CD4-positive, alpha-beta T cell treated with Interleukin-4 for 1 hour (primary cell): ENCODE measurements around the gene ZNF575.

Source experiments
- DNase-seq, 2 donors: peaks; one replicate each; pipeline ENCODE4 v3.0.0-alpha.2; 2020 to 2022

Gene ZNF575

DNA sequence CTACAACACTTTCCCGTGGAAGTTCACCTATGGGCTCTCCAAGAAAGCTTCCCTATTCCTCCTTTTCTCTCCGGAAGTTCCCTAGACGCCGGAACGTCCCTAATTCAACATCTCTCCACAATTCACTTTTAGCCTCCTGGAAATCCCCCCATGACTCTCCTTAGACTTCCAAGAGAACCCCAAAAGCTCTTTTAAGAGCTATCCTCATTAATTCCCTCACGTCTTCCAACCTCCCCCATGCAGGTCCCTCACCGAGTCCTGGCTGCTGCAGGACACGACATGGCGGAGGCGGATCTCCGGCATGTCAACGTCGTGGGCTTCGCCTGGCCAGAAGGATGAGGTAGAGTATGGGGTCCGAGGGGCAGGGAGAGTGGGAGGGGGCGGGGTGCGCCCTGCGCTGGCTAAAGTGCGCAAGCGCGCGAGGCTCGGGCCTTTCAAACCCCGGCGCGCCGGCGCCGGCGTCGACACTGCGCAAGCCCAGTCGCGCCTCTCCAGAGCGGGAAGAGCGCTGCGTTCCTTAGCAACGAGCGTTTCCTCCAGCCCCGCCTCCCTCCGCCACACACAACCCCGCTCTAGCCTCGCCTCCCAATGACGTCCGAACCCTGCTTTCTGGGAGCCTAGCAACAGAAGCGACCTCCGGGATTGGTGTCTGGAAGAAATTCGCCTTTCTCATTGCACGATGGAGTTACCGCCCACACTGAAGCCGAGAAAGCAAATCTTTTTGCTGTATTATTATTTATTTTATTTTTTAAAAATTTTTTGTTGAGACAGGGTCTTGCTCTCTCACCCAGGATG lies 42.4 kb downstream of the ZNF575 start, which contains the start of the genes PINLYP and XRCC1:
Gene PINLYP, plus strand, starts transcription at position 646 of the 795 bp plus-strand sequence. CDS start 1,391 bp downstream, outside the sequence.
Gene XRCC1, minus strand, starts transcription at position 372 of the 795 bp plus-strand sequence. Its CDS starts 69 bp downstream, at position 303.
- DNase-seq: peak; percentile 98 to 99

DNA sequence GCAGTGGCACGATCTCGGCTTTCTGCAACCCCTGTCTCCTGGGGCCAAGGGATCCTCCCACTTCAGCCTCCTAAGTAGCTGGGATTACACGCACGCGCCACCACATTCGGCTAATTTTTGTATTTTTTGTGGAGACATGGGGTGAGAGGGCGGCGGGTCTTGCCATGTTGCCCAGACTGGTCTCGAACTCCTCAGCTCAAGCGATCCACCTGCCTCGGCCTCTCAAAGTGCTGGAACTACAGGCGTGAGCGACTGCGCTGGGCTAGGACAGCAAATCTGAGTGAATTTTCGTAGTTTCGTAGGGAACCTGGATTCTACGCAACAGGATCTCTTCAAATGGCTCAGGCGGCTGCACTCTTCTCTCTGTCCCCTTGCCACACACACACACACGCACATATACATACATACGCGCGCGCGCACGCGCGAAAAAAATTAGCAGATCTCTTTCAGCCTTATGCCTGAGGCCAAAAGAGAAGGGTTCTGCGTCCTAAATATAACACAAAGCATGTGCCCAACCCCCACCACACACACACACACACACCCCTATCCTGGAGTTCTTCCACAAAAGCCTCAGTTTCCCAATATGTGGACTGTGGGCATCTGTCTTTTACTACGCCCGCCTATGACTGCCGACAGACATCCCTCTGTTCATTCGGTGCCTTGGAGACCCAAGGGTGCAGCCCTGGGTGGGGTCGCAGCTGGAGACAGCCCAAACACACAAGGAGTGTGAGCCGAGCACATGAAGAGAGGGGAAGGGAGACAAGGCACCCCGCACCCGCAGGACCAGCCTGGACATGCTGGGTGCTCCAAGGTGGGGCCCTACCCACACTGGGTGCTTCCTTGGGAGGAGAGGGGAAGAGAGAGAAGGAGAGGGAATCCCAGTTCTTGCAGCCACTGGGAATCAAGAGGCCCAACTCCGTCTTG lies 43.2 kb downstream of the ZNF575 start:
- no peak for DNase-seq

DNA sequence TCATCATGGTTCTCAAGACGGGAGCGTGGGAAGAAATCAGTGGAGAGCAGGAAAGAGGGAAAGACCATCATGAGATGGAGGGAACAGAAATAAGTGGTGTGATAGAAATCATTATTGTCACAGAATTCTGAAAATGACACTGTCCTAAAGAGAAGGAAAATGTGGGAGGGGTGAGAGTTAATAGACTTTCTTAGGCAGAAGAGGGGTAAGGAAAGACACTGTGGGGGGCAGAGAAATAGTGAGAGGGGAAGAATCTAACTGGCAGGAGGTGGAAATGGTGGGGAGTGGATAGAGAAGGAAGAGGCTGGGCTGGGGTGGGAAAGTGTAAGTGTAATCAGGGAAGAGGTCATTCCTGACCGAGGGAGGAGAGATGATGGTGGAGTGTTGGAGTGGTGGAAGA lies 45.8 kb downstream of the ZNF575 start:
- no peak for DNase-seq

DNA sequence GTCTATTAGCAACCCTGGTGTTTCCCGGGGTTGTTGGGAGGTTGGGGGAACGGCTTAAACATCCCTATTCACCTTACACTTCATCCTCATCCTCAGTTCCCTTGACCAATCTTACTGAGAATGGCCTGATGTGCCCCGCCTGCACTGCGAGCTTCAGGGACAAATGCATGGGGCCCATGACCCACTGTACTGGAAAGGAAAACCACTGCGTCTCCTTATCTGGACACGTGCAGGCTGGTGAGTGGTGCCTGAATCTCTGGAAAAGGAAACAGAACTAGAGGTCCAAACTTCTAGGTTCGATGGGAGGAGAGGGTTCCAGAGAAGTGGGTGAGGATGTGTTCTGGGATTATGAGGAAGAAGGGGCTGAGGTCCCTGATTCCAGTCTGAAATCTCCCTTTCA lies 48.5 kb downstream of the ZNF575 start:
- no peak for DNase-seq

DNA sequence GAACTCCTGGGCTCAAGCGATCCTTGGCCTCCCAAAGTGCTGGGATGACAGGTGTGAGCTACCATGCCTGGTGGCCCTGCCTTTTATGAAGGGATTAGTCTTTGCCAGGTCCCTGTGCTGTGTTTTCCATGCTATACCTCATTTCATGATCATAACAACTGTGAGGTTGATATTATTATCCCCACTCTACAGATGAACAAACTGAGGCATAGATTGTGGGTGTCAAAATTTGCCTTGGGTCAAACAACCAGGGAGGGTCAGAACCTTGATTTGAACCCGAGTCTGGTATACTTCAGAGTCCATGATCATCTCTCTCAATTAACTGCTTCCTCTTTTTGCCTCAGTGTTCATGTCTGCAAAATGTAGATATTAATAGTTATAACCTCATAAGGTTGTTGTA lies 49.5 kb downstream of the ZNF575 start:
- no peak for DNase-seq

DNA sequence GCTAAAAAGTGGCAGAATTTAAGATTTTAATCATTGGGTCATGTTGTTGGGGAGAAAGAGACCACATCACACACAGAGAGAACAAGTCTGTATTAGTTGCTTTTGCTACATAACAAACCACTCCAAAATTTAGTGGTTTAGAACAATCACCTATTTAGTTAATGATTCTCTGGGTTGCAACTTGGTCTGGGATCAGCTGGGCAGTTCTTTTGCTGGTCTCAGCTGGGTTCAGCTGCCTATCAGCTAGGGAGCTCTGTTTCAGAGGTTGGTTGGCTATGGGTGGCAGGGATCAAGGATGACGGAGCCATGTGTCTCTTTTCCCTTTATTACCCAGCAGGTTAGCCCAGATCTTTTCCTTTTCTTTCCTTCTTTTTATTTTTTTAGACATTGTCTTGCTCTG lies 51.5 kb downstream of the ZNF575 start:
- no peak for DNase-seq
